Neural cell (in vitro differentiated cells): ENCODE results near the gene SMAD1.

Experiments
- CTCF ChIP-seq: fragments of 450-650 bp; IDR thresholded peaks from 2 replicates; pipeline ENCODE4 v1.5.1; 2014; ENCODE audit warnings: antibody characterized with exemption, mild to moderate bottlenecking, moderate library complexity; ENCODE audit not compliant: poor library complexity, severe bottlenecking
- MXI1 ChIP-seq: fragments of 450-650 bp; conservative IDR thresholded peaks from 2 replicates; pipeline ENCODE4 v1.6.1; 2014; ENCODE audit warnings: antibody characterized with exemption, mild to moderate bottlenecking; ENCODE audit not compliant: poor library complexity, severe bottlenecking

GRCh38 chr4:145494666-145495270 lies 13.1 kb downstream of the SMAD1 start:
- TF ChIP-seq MXI1 (no peak), CTCF (no peak)
